PC-3 (cell line): Measurements from ENCODE around the gene SLC25A17.

Experiments used
- EZH2 ChIP-seq: fragments of 300-600 bp; sonication (generic); IDR thresholded peaks from one replicate; pipeline ENCODE4 v1.6.1; 2017; ENCODE audit warnings: antibody characterized with exemption, mild to moderate bottlenecking, low read length; ENCODE audit not compliant: unreplicated experiment
- EZH2phosphoT487 ChIP-seq: fragments of 300-600 bp; sonication (generic); IDR thresholded peaks from 2 replicates; pipeline ENCODE4 v1.6.1; 2018; ENCODE audit warnings: mild to moderate bottlenecking, antibody characterized with exemption, low read length, borderline replicate concordance
- TF ChIP-seq, protein P1 (sequence below): fragments of 300-600 bp; sonication (generic); conservative IDR thresholded peaks from 2 replicates; pipeline ENCODE4 v1.5.1; 2017; ENCODE audit warnings: antibody characterized with exemption, low read depth, mild to moderate bottlenecking, low read length

DNA sequence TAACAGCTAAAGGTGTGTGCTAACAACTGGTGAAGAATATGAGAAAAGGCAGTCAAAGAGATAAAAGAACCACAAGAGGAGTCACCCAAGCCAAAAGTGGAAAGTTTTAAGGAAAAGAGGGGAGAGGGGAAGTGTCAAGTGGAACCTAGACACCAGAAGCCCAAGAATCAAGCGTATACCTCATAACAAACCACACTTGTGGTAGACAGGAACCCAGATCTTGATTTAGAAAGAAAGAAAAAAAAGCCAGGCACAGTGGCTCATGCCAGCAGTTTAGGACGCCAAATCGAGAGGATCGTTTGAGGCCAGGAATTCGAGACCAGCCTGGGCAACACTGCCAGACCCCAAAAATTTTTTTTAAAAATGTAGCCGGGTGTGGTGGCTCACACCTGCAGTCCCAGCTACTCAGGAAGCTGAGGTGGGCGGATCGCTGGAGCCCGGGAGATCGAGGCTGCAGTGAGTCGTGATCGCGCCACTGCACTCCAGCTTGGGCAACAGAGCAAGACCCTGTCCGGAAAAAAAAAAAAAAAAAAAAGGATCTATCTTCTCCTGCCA is 877 bp downstream of the SLC25A17 start:
- TF ChIP-seq EZH2phosphoT487 (no peak), EZH2 (no peak)
- TF ChIP-seq, protein P1, sequence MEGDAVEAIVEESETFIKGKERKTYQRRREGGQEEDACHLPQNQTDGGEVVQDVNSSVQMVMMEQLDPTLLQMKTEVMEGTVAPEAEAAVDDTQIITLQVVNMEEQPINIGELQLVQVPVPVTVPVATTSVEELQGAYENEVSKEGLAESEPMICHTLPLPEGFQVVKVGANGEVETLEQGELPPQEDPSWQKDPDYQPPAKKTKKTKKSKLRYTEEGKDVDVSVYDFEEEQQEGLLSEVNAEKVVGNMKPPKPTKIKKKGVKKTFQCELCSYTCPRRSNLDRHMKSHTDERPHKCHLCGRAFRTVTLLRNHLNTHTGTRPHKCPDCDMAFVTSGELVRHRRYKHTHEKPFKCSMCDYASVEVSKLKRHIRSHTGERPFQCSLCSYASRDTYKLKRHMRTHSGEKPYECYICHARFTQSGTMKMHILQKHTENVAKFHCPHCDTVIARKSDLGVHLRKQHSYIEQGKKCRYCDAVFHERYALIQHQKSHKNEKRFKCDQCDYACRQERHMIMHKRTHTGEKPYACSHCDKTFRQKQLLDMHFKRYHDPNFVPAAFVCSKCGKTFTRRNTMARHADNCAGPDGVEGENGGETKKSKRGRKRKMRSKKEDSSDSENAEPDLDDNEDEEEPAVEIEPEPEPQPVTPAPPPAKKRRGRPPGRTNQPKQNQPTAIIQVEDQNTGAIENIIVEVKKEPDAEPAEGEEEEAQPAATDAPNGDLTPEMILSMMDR, result no peak
